ENCODE data around the gene VSIG10L2. TPM values are rescaled to one million over a fixed set of nuclear protein-coding genes. Genes with fewer than 3 reads are reported as not detected.

The VSIG10L2 gene
- total RNA-seq, 1 donor from 2014 or later: not detected

GRCh38 chr11:125974284-125974683 is 28.4 kb downstream of the VSIG10L2 start:
- Histone ChIP-seq H3K27me3 (ENCODE audit: control insufficient read depth, insufficient read depth, low read length) (no peaks in the 10 kb centered on the region), H3K4me3 (ENCODE audit: low read depth, low read length) (no peak overlapping the region), H3K36me3 (ENCODE audit: control insufficient read depth, insufficient read depth, low read length) (no peaks in the 10 kb centered on the region)
- DNase-seq (ENCODE audit: low read depth): no peak
- no peak for TF ChIP-seq CTCF (IDR thresholded peaks at IDR 0.05; ENCODE audit: insufficient read depth, low read length, poor library complexity, severe bottlenecking)

GRCh38 chr11:125975634-125976033 is 29.8 kb downstream of the VSIG10L2 start:
- TF ChIP-seq CTCF (IDR thresholded peaks at IDR 0.05; ENCODE audit: insufficient read depth, low read length, poor library complexity, severe bottlenecking): no peak
- DNase-seq (ENCODE audit: low read depth): no peak
- no peak overlapping the region for H3K4me3 ChIP-seq (ENCODE audit: low read depth, low read length)
- H3K27me3 ChIP-seq (ENCODE audit: control insufficient read depth, insufficient read depth, low read length): no peaks in the 10 kb centered on the region
- H3K36me3 ChIP-seq (ENCODE audit: control insufficient read depth, insufficient read depth, low read length): no peaks in the 10 kb centered on the region

DNA sequence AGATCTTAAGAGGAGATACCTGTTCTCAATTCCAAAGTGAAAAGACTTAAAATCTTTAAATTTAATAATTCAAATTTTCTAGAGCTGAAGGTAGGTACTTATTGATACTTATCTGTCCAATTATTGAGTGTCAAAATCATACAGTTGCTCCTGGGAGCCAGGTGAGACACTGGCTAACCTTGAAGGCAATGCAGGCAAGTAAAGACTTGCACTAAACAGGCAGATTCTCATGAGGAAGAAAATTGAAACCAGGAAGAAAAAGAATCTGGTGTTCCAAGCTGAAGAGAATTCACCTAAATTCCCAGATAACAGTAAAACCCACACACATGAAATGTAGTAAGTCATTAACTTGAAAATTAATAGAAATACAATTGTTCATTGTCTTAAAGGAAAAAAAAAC is 30.3 kb downstream of the VSIG10L2 start:
- no peak for DNase-seq (ENCODE audit: low read depth)
- Histone ChIP-seq H3K36me3 (ENCODE audit: control insufficient read depth, insufficient read depth, low read length) (no peaks in the 10 kb centered on the region), H3K4me3 (ENCODE audit: low read depth, low read length) (no peak overlapping the region), H3K27me3 (ENCODE audit: control insufficient read depth, insufficient read depth, low read length) (no peaks in the 10 kb centered on the region)
- TF ChIP-seq CTCF (IDR thresholded peaks at IDR 0.05; ENCODE audit: insufficient read depth, low read length, poor library complexity, severe bottlenecking): no peak

- no peak for DNase-seq (ENCODE audit: low read depth)
- H3K36me3 ChIP-seq (ENCODE audit: control insufficient read depth, insufficient read depth, low read length): no peaks in the 10 kb centered on the region
- TF ChIP-seq CTCF (IDR thresholded peaks at IDR 0.05; ENCODE audit: insufficient read depth, low read length, poor library complexity, severe bottlenecking): no peak
- no peak overlapping the region for H3K4me3 ChIP-seq (ENCODE audit: low read depth, low read length)
- H3K27me3 ChIP-seq (ENCODE audit: control insufficient read depth, insufficient read depth, low read length): no peaks in the 10 kb centered on the region
Measured at GRCh38 chr11:125977333-125977732, 31.5 kb downstream of the VSIG10L2 start.

- no peak for DNase-seq (ENCODE audit: low read depth)
- H3K27me3 ChIP-seq (ENCODE audit: control insufficient read depth, insufficient read depth, low read length): no peaks in the 10 kb centered on the region
- TF ChIP-seq CTCF (IDR thresholded peaks at IDR 0.05; ENCODE audit: insufficient read depth, low read length, poor library complexity, severe bottlenecking): no peak
- H3K36me3 ChIP-seq (ENCODE audit: control insufficient read depth, insufficient read depth, low read length): no peaks in the 10 kb centered on the region
- no peak overlapping the region for H3K4me3 ChIP-seq (ENCODE audit: low read depth, low read length)
Measured at GRCh38 chr11:125978181-125978716, 32.4 kb downstream of the VSIG10L2 start.

GRCh38 chr11:125978778-125979407 is 33.0 kb downstream of the VSIG10L2 start:
- H3K4me3 ChIP-seq (ENCODE audit: low read depth, low read length): no peak overlapping the region
- no peaks in the 10 kb centered on the region for H3K36me3 ChIP-seq (ENCODE audit: control insufficient read depth, insufficient read depth, low read length)
- no peak for TF ChIP-seq CTCF (IDR thresholded peaks at IDR 0.05; ENCODE audit: insufficient read depth, low read length, poor library complexity, severe bottlenecking)
- H3K27me3 ChIP-seq (ENCODE audit: control insufficient read depth, insufficient read depth, low read length): no peaks in the 10 kb centered on the region
- no peak for DNase-seq (ENCODE audit: low read depth)

All from kidney epithelial cell (primary cell).